22Rv1 (cell line): ENCODE measurements around the gene PLXNA2.

ENCODE experiments used
- H3K27ac ChIP-seq: fragments of 450-650 bp; 2 replicates; pipeline ENCODE4 v1.5.1; 2017
- CTCF ChIP-seq: fragments of 450-650 bp; IDR thresholded peaks from 2 replicates; pipeline ENCODE4 v1.5.1; 2017; ENCODE audit warnings: mild to moderate bottlenecking
- ZFX ChIP-seq: fragments of 450-650 bp; IDR thresholded peaks from 2 replicates; pipeline ENCODE4 v1.6.1; 2017; ENCODE audit warnings: antibody characterized with exemption, borderline replicate concordance

The PLXNA2 gene

GRCh38 chr1:208058756-208059155, 185.4 kb downstream of the PLXNA2 start:
- no peak overlapping the region for H3K27ac ChIP-seq
- TF ChIP-seq ZFX (no peak), CTCF (no peak)

- TF ChIP-seq CTCF (no peak), ZFX (no peak)
- H3K27ac ChIP-seq, result no peak overlapping the region
Measured at GRCh38 chr1:208058267-208058666, 185.9 kb downstream of the PLXNA2 start.

- TF ChIP-seq ZFX, result no peak
- TF ChIP-seq CTCF, result no peak
- H3K27ac ChIP-seq, result no peak overlapping the region
Measured at GRCh38 chr1:208057056-208057455, 187.1 kb downstream of the PLXNA2 start.

GRCh38 chr1:208055535-208055934, 188.6 kb downstream of the PLXNA2 start:
- TF ChIP-seq ZFX (no peak), CTCF (no peak)
- no peak overlapping the region for H3K27ac ChIP-seq

- no peak overlapping the region for H3K27ac ChIP-seq
- no peak for TF ChIP-seq CTCF
- TF ChIP-seq ZFX, result no peak
Measured at GRCh38 chr1:208054911-208055379, 189.2 kb downstream of the PLXNA2 start.

GRCh38 chr1:208054485-208054884, 189.7 kb downstream of the PLXNA2 start:
- no peak overlapping the region for H3K27ac ChIP-seq
- no peak for TF ChIP-seq CTCF
- TF ChIP-seq ZFX, result no peak

- TF ChIP-seq ZFX (no peak), CTCF (no peak)
- no peak overlapping the region for H3K27ac ChIP-seq
Measured at GRCh38 chr1:208053661-208054060, 190.5 kb downstream of the PLXNA2 start.
